Activated naive CD8-positive, alpha-beta T cell treated with anti-CD3 and anti-CD28 coated beads for 36 hours (primary cell): ENCODE data around the gene SPDYE18. TPM values are rescaled to one million over a fixed set of nuclear protein-coding genes. Genes with fewer than 3 reads are reported as not detected.
"Not testable (repeated sequence)": the region's sequence is repeated elsewhere in the genome, so short reads cannot be mapped to it uniquely, and the experiment has no call there.

Experiments
- DNase-seq: peaks from one replicate; pipeline ENCODE4 v3.0.0; 2021
- H3K27ac Mint-ChIP-seq: one replicate; pipeline ENCODE4 v1.8.0; 2022; ENCODE audit warnings: mild to moderate bottlenecking, moderate library complexity, mixed read lengths
- H3K27me3 Mint-ChIP-seq: one replicate; pipeline ENCODE4 v1.8.0; 2022; ENCODE audit warnings: mild to moderate bottlenecking, mixed read lengths
- H3K36me3 Mint-ChIP-seq: one replicate; pipeline ENCODE4 v1.8.0; 2021; ENCODE audit warnings: mild to moderate bottlenecking, mixed read lengths
- H3K4me1 Mint-ChIP-seq: one replicate; pipeline ENCODE4 v1.8.0; 2021; ENCODE audit warnings: mixed read lengths
- H3K4me3 Mint-ChIP-seq: one replicate; pipeline ENCODE4 v1.8.0; 2022; ENCODE audit warnings: mild to moderate bottlenecking, moderate library complexity, mixed read lengths
- H3K9me3 Mint-ChIP-seq: one replicate; pipeline ENCODE4 v1.8.0; 2022; ENCODE audit warnings: mixed read lengths
- total RNA-seq, 2 experiments: library from RNA; stranded (reverse); gene quantifications; one replicate each; pipeline ENCODE4 v1.2.3, GENCODE V29; 2021

The SPDYE18 gene
- total RNA-seq, 2 experiments from 2014 or later, result 0.24 TPM; not detected in 1

GRCh38 chr7:77032261-77032660 lies 30.1 kb downstream of the SPDYE18 start, which contains the start of gene SPDYE17:
Gene SPDYE17, minus strand, starts transcription at chr7:77032361. Its CDS starts 1,791 bp downstream, at chr7:77030570.
- not testable (repeated sequence) for H3K4me1 Mint-ChIP-seq, H3K27ac Mint-ChIP-seq

GRCh38 chr7:77026349-77026748 lies 36.0 kb downstream of the SPDYE18 start:
- not testable (repeated sequence) for H3K9me3 Mint-ChIP-seq, H3K27ac Mint-ChIP-seq, H3K36me3 Mint-ChIP-seq, H3K4me3 Mint-ChIP-seq, DNase-seq, H3K27me3 Mint-ChIP-seq, H3K4me1 Mint-ChIP-seq

More at GRCh38 chr7:77032261-77032660, 30.1 kb downstream of the SPDYE18 start, which contains the start of gene SPDYE17:
- not testable (repeated sequence) for H3K27me3 Mint-ChIP-seq, H3K4me3 Mint-ChIP-seq, DNase-seq, H3K36me3 Mint-ChIP-seq, H3K9me3 Mint-ChIP-seq

- not testable (repeated sequence) for H3K4me3 Mint-ChIP-seq, H3K9me3 Mint-ChIP-seq, H3K36me3 Mint-ChIP-seq, H3K4me1 Mint-ChIP-seq, H3K27me3 Mint-ChIP-seq, H3K27ac Mint-ChIP-seq, DNase-seq
These were observed 52.2 kb downstream of the SPDYE18 start for GRCh38 chr7:77010074-77010680.

GRCh38 chr7:77008000-77008399 lies 54.4 kb downstream of the SPDYE18 start:
- H3K27ac Mint-ChIP-seq, H3K27me3 Mint-ChIP-seq, H3K36me3 Mint-ChIP-seq, DNase-seq, H3K4me3 Mint-ChIP-seq, H3K9me3 Mint-ChIP-seq, H3K4me1 Mint-ChIP-seq: not testable (repeated sequence)

- H3K27me3 Mint-ChIP-seq, H3K4me3 Mint-ChIP-seq, H3K4me1 Mint-ChIP-seq, H3K36me3 Mint-ChIP-seq, H3K27ac Mint-ChIP-seq, H3K9me3 Mint-ChIP-seq, DNase-seq: not testable (repeated sequence)
These were observed 55.9 kb downstream of the SPDYE18 start for GRCh38 chr7:77006127-77007110.

- not testable (repeated sequence) for H3K27ac Mint-ChIP-seq, H3K27me3 Mint-ChIP-seq, H3K9me3 Mint-ChIP-seq, DNase-seq, H3K4me3 Mint-ChIP-seq, H3K36me3 Mint-ChIP-seq, H3K4me1 Mint-ChIP-seq
These were observed 56.8 kb downstream of the SPDYE18 start for GRCh38 chr7:77005461-77006057.

- not testable (repeated sequence) for H3K36me3 Mint-ChIP-seq, H3K27me3 Mint-ChIP-seq, H3K27ac Mint-ChIP-seq, H3K4me1 Mint-ChIP-seq, H3K9me3 Mint-ChIP-seq, H3K4me3 Mint-ChIP-seq, DNase-seq
These were observed 58.2 kb downstream of the SPDYE18 start for GRCh38 chr7:77004151-77004550.

GRCh38 chr7:77003241-77003640 lies 59.1 kb downstream of the SPDYE18 start:
- not testable (repeated sequence) for H3K4me3 Mint-ChIP-seq, H3K27ac Mint-ChIP-seq, H3K4me1 Mint-ChIP-seq, H3K27me3 Mint-ChIP-seq, H3K9me3 Mint-ChIP-seq, DNase-seq, H3K36me3 Mint-ChIP-seq

GRCh38 chr7:77002678-77003233 lies 59.6 kb downstream of the SPDYE18 start:
- DNase-seq, H3K27ac Mint-ChIP-seq, H3K4me1 Mint-ChIP-seq, H3K9me3 Mint-ChIP-seq, H3K36me3 Mint-ChIP-seq, H3K27me3 Mint-ChIP-seq, H3K4me3 Mint-ChIP-seq: not testable (repeated sequence)

GRCh38 chr7:77002104-77002503 lies 60.3 kb downstream of the SPDYE18 start:
- DNase-seq, H3K27ac Mint-ChIP-seq, H3K36me3 Mint-ChIP-seq, H3K4me1 Mint-ChIP-seq, H3K9me3 Mint-ChIP-seq, H3K27me3 Mint-ChIP-seq, H3K4me3 Mint-ChIP-seq: not testable (repeated sequence)

Other genes with a start within 250 kb of the SPDYE18 start
- gene SPDYE17, start 30.2 kb downstream of the SPDYE18 start, total RNA-seq, result not detected
- under 1 TPM; 0.90 to 0.93 TPM for gene CCDC146, start 60.1 kb upstream of the SPDYE18 start, total RNA-seq
- gene FGL2, start 137.3 kb upstream of the SPDYE18 start, total RNA-seq, result 1 to 10 TPM; 1.1 to 1.4 TPM